Esophagus squamous epithelium (tissue), 4 donors: ENCODE measurements around the gene TIMM44.

Experiments used
- CTCF ChIP-seq, 6 experiments: fragments of 450-650 bp in 4 of 6; fragments of 200-600 bp in 2 of 6; sonication (generic) in 2 of 6; IDR thresholded peaks; one replicate each; pipeline ENCODE4 v1.5.1; 2016 to 2019; ENCODE audit warnings: antibody characterized with exemption in 6 of 6, mild to moderate bottlenecking in 4 of 6, moderate library complexity in 4 of 6
- POLR2A ChIP-seq, 4 donors: fragments of 450-650 bp; IDR thresholded peaks; one replicate each; pipeline ENCODE4 v1.6.1; 2017; ENCODE audit warnings: antibody characterized with exemption in 4 of 4, mild to moderate bottlenecking in 4 of 4, moderate library complexity in 3 of 4

- TF ChIP-seq CTCF (IDR thresholded peaks at IDR 0.05) (peak; percentile 68 to 86 (median 80)), POLR2A (IDR thresholded peaks at IDR 0.05) (no peak)
These were observed 18.2 kb downstream of the TIMM44 start for GRCh38 chr19:7925171-7925851.
